Measurements from ENCODE around the gene GRIK2.

GRIK2 gene

DNA sequence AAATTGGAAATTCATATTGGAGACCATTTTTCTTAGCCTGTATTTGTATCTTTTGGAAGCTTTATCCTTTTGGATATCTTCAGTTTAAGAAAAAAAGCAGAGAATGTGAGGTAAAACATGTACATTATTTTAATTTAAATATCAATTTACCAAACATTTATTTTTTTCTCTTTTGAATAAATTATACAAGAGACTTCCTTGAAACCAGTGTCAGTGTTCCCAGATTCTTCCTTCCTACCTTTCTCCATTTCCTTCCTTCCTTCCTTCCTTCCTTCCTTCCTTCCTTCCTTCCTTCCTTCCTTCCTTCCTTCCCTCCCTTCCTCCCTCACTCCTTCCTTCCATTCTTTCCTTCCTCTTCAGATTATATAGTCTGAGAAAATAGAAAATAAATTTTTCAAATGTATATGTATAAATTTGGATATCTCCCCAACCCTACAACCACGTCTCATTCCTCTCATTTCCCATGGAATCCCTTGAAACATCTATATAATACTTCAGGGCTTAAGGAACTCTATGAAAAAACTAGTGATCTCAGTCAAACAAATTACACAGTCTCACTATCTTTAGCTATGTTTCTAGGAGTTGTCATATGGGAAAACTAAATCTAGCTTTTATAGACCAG, 528.4 kb downstream of the GRIK2 start:
- no peak for DNase-seq

DNA sequence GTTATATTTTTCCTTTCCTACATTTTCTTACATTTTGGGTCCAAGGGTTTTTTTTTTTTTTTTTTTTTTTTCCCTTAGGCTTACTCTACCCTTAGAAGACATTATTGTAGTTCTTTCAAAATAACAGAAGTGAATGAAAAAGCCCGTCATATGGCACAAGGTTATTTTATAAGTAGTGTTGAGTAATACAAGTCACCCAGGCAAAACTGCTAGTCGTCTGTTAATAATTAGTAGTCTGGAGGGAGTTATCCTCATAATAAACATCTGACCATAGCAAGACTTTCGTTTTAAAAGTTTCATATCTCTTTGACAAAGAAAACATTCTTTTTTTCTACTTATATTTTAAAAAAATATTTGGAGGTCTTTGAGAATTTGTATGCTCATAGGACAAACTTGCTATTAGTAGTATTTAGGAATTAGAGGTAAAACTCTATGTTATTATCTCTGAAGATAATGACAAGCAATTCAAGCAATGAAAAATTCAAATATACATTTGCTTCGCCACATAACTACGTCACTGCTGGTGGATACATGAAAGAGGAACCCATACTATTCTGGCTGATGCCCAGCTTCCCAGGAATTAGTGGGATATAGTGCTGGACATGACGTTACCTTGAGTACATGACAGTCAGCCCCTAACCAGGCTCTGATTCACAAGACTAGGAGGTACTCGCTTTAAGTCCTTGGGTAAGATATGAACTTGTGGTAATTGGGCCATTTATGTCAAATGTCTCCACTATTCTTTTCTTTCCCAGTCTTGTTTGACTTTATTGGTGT, 532.8 kb downstream of the GRIK2 start:
- peak; percentile 45 for DNase-seq

GRCh38 chr6:101931766-101932165, 538.3 kb downstream of the GRIK2 start:
- no peak for DNase-seq

DNA sequence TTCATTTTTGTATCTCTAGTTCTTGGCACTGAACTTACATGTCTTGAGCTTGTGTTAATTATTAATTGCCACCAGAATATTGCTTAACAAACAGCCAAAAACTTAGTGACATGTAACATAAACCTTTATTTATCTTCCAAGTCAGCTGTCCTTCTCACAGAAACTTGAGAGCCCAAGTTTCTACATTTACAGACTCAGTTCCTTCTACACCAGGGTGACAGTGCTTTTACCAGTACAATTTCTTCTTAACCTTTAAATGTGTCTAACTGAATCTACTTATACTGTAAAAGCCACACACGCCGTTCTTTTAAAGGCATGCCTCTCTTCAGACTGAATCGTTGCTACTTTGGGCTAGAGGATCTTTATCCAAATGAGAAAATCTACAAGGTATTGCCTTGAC, 539.2 kb downstream of the GRIK2 start:
- DNase-seq = no peak

- no peak for DNase-seq
Observed at GRCh38 chr6:101935732-101936131, 542.2 kb downstream of the GRIK2 start.

DNA sequence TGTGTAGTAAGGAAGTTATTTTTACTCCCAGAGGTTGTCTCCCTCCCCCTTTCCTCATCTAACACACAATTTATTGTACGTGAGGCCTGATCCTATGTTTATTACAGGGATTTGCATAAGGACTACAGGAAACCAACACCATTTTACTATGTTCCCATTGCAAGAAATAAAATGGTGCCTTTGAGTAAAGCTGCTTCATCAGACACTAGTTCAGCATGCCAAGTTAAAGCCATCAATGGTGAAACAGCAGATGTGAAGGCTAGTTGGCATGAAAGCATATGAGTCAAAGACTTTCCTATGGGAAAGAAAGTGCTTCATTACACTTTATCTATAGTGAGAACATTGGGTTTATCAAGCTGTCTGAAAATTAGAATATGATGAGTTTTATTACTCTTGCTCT, 543.0 kb downstream of the GRIK2 start:
- DNase-seq = no peak

- DNase-seq = no peak
Observed at GRCh38 chr6:101937108-101937507, 543.6 kb downstream of the GRIK2 start.

- DNase-seq = no peak
Observed at GRCh38 chr6:101940391-101940790, 546.9 kb downstream of the GRIK2 start.

DNA sequence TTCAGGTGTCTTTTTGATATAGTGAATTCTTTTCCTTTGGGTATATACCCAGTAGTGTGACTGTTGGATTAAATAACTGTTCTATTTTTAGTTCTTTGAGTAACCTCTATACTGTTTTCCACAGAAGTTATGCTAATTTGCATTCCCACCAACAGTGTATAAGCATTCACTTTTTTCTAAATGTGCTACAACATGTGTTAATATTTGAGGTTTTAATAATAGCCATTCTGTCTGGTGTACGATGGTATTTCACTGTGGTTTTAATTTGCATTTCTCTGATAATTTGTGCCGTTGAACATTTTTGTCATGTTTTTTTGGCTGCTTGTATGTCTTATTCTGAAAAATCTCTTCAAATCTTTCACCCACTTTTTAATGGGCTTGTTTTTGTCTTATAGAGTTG, 563.5 kb downstream of the GRIK2 start:
- no peak for DNase-seq

DNA sequence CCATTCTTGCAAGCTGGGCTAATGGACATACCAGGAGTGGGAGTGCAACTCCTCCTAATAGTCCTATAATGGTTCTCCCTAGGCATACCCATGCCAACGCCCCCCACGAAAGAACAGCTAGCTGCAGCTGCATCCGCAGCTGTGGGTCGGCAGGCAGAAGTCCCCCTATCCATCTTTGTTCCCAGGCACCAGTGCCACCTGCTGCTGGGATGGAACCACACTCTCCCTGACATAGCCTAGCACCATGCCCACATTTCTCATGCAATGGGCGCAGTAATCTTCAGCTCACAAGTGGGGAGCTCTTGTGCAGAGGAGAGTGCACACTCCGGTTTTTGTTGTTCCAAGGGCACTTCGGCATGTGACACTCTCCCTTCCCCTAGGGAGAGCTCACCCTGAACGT, 567.8 kb downstream of the GRIK2 start:
- no peak for DNase-seq

- DNase-seq = no peak
Observed at GRCh38 chr6:101980924-101981323, 587.4 kb downstream of the GRIK2 start.

DNA sequence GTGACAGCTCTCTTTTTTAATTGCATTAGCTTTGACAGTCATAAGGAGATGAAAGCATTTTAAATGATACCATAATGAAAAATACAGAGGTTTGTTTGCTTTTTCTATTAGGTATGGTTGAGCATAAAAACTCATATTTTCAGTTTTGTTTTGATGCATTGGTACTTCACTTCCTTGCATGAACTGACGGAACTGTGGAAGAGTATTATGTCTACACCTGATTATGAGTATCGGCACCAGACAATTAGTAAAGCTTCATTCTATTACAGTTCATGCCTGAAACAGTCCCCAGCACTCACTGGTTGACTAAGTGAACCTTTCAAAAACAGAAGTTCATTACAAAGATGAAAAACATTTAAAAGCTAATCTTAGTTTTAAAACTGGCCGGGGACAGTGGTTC, 593.0 kb downstream of the GRIK2 start:
- DNase-seq = no peak

DNA sequence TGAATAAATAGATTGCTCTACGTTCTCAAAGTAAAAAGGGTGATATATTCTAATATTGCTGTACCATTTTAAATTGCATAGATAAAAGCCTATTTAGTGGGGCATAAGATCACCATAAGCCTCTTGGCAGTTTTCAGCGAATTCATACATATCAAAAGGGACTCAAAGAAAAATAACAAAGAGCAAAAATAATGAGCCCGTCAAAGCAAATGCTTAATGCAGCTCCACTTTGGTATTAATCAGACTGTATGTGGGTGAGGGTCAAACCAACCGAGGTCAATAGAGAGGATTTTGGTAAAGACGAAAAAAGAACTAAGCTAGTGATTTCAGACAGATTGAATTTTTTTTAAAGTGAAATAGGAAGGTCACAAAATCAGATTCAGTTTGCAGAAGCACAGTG, 598.8 kb downstream of the GRIK2 start:
- no peak for DNase-seq

DNA sequence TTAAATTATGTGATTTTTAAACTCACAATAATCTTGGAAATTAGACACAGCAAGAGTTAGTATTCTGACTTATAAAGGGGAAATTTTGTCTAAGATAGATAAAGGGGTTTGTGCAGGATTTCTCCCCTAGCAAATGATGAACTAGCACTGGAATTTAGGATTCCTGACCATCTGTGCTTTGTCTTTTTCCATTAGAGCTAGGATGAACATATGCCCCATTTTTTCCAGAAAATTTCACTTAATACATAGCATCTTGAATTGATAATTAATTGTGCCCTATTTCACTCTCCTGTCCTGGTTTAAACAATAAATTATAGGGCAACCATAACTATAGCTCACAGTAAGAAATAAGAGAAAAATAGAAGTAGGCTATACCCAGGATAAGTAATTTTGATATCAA, 601.0 kb downstream of the GRIK2 start:
- no peak for DNase-seq

GRCh38 chr6:102015431-102015830, 621.9 kb downstream of the GRIK2 start:
- DNase-seq = no peak

DNA sequence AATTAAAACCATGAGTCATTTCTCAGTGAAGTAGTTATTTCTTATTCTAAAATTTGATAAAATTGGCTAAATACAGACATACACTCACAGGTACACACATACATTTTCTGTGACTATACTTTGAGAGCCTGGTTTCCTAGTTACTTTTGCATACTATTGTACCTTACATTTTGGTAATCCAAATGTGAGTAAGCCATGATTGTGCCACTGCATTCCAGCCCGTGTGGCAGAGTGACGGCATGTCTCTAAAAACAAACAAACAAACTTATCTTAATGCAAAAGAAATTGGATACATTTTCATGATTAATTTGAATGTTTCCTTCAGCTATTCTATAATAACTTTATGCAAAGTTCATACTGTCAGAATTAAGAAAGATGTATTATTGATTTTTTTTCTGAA, 628.8 kb downstream of the GRIK2 start:
- no peak for DNase-seq

- no peak for DNase-seq
Observed at GRCh38 chr6:102022803-102023202, 629.3 kb downstream of the GRIK2 start.

- DNase-seq = no peak
Observed at GRCh38 chr6:102023977-102024657, 630.6 kb downstream of the GRIK2 start.

GRCh38 chr6:102026649-102027048, 633.1 kb downstream of the GRIK2 start:
- no peak for DNase-seq

GRCh38 chr6:102028176-102028575, 634.7 kb downstream of the GRIK2 start:
- no peak for DNase-seq

GRCh38 chr6:102038964-102039363, 645.5 kb downstream of the GRIK2 start:
- no peak for DNase-seq

DNA sequence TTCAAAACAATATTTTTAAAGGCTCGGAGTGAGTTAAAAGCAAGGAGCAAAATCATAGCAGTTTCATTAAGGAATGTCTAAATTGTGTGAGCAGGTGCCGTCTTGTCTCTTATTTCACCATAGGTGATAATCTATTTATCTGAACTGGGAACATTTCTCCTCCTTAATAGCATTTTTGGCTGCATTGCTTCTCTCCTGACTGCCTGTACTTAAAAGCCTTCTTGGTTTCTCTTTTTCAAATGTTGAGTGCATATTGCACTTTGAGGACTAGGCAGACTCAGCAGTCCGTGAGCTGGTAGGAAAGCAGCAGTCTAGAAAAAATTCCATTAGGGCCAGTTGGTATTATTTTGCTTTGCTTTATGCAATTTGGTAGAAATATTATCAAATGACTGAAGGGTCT, 645.9 kb downstream of the GRIK2 start:
- no peak for DNase-seq

GRCh38 chr6:102051001-102051400, 657.5 kb downstream of the GRIK2 start:
- no peak for DNase-seq

DNA sequence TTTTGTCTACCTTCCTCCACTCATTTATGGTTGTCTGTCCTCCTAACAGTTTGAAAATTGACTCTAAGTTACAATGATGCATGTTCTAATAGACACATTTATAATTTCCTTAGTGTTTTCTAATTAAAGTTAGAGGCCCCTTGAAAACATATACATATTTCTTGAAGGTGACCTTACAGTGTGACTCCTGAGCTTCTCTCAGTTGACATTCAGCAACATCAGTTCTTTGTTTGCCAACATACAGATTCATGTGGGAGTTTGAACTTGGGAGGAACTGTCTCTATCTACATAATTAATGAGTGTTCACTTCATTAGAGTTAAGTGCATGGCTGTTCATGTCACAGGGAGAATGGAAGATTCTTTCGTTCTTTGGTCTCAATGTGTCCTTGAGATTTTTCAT, 658.2 kb downstream of the GRIK2 start:
- DNase-seq = no peak

Data from kidney glomerular epithelial cell (primary cell).